A549 treated with GW870086 at 1 μM for 4 hours (cell line): ENCODE measurements around the gene TRMO. TPM values are rescaled to one million over a fixed set of nuclear protein-coding genes. Genes with fewer than 3 reads are reported as not detected.

Experiments
- total RNA-seq: library from RNA; stranded (reverse); fragments of 200-300 nt; extraction: Qiagen RNA extraction; gene quantifications from 5 replicates; pipeline ENCODE4 v1.2.3, GENCODE V29; 2022; ENCODE audit warnings: low read depth

TRMO gene
- 11.5 to 13.6 TPM (median 11.8 TPM) in 5 replicates for total RNA-seq

GRCh38 chr9:97921959-97922724 is at the start of gene TRMO:
TRMO (minus strand) TSS chr9:97922500; CDS start chr9:97922493, 7 bp downstream.

GRCh38 chr9:97938081-97938644 is 15.9 kb upstream of the TRMO start, which contains the start of gene HEMGN:
HEMGN (minus strand) TSS chr9:97938172; CDS start chr9:97938136, 36 bp downstream.

Other genes with a start within 250 kb of the TRMO start
- gene XPA, start 225.2 kb downstream of the TRMO start, total RNA-seq, result 13.4 to 15.6 TPM (median 14.7 TPM) in 5 replicates
- 3.1 to 4.7 TPM (median 4.0 TPM) in 5 replicates for gene FOXE1, start 69.3 kb downstream of the TRMO start, total RNA-seq
- gene HEMGN, start 15.7 kb upstream of the TRMO start, total RNA-seq, result not detected in 5 replicates
- gene ANP32B, start 60.8 kb upstream of the TRMO start, total RNA-seq, result 278 to 309 TPM (median 286 TPM) in 5 replicates
- 62.3 to 73.7 TPM (median 68.3 TPM) in 5 replicates for gene NANS, start 134.2 kb upstream of the TRMO start, total RNA-seq
- 10.4 to 13.8 TPM (median 13.4 TPM) in 5 replicates for gene TRIM14, start 196.7 kb upstream of the TRMO start, total RNA-seq